Measurements from ENCODE around the gene GNG13. TPM values are rescaled to one million over a fixed set of nuclear protein-coding genes. Genes with fewer than 3 reads are reported as not detected.

The GNG13 gene
- total and polyA plus RNA-seq, 11 donors, result not detected

GRCh38 chr16:813916-814412 lies 13.4 kb upstream of the GNG13 start:
- intact Hi-C loops (cut with DNase I), result loop anchor here in 9 of 10 donors (1.0 to 10.0 kb wide), 8 partner anchors 241 to 381 kb away; partner anchors contain the start of gene C1QTNF8 (in 2 of the 9)
- TF ChIP-seq POLR2A (IDR thresholded peaks at IDR 0.05) (no peak), CTCF (IDR thresholded peaks at IDR 0.05) (peak in 3 of 12 donors; percentile 0 to 10 (median 8))
- no peak for ATAC-seq
- Histone ChIP-seq H3K4me3 (peak overlapping the region in 6 of 12 donors; percentile 13 to 41 (median 32)), H3K27me3 (peaks cover 10 to 77% (median 26%) of the 10 kb centered on the region in 9 donors), H3K27ac (no peak overlapping the region), H3K36me3 (no peaks in the 10 kb centered on the region), H3K9me3 (peaks cover 0 to 8% (median 0%) of the 10 kb centered on the region in 12 donors), H3K4me1 (peaks cover 0 to 20% (median 0%) of the 10 kb centered on the region in 12 donors)
- DNase-seq, result no peak
- 61 to 64% (median 62%) methylated on average over 22 of the region's 22 CpGs for WGBS, 4 donors

- ATAC-seq (peak in 3 of 4 donors; percentile 64 to 83 (median 67)), DNase-seq (peak in 2 of 5 donors; percentile 40 to 63)
- 10 to 26% (median 13%) methylated on average over 12 to 67 of the region's 67 CpGs for WGBS, 4 donors
- peaks cover 10 to 73% (median 24%) of the 10 kb centered on the region in 9 donors for H3K27me3 ChIP-seq
- peaks cover 0 to 8% (median 0%) of the 10 kb centered on the region in 12 donors for H3K9me3 ChIP-seq
- H3K36me3 ChIP-seq, result no peaks in the 10 kb centered on the region
- H3K4me3 ChIP-seq, result peak overlapping the region in 9 of 12 donors; percentile 13 to 41 (median 28)
- TF ChIP-seq POLR2A (IDR thresholded peaks at IDR 0.05), result no peak
- TF ChIP-seq CTCF (IDR thresholded peaks at IDR 0.05), result peak; percentile 35 to 71 (median 62)
- H3K4me1 ChIP-seq, result peaks cover 0 to 24% (median 4%) of the 10 kb centered on the region in 12 donors
- intact Hi-C loops (cut with DNase I), result loop anchor here in 6 of 10 donors (1.0 to 10.0 kb wide), 8 partner anchors 241 to 381 kb away; partner anchors contain the start of gene C1QTNF8 (in 2 of the 6)
- no peak overlapping the region for H3K27ac ChIP-seq
Observed at GRCh38 chr16:813204-813915, 12.8 kb upstream of the GNG13 start.

- intact Hi-C loops (cut with DNase I), result no loop called here
- 13 to 42% (median 36%) methylated on average over 18 to 19 of the region's 19 CpGs for WGBS, 4 donors
- peaks cover 0 to 26% (median 3%) of the 10 kb centered on the region in 9 donors for H3K27me3 ChIP-seq
Observed at GRCh38 chr16:808085-808386, 7.5 kb upstream of the GNG13 start.

More at GRCh38 chr16:808085-808386, 7.5 kb upstream of the GNG13 start:
- no peak for DNase-seq
- ATAC-seq, result no peak
- Histone ChIP-seq H3K9me3 (peaks cover 0 to 8% (median 0%) of the 10 kb centered on the region in 12 donors), H3K27ac (peak overlapping the region in 9 of 12 donors; percentile 90 to 98 (median 94)), H3K4me3 (peak overlapping the region; percentile 74 to 98 (median 90)), H3K36me3 (no peaks in the 10 kb centered on the region), H3K4me1 (peaks cover 0 to 26% (median 12%) of the 10 kb centered on the region in 12 donors)
- no peak for TF ChIP-seq CTCF (IDR thresholded peaks at IDR 0.05)
- TF ChIP-seq POLR2A (IDR thresholded peaks at IDR 0.05), result no peak

Data from heart left ventricle (tissue), 16 donors.